NCI-H2196 (cell line): ENCODE measurements around the gene OLAH.

Experiments
- DNase-seq: peaks from one replicate; lab custom pipeline; 2025; ENCODE audit not compliant: unreplicated experiment; lab: John Stamatoyannopoulos, UW

The OLAH gene

GRCh38 chr10:15122477-15123030 is 78.8 kb downstream of the OLAH start:
- DNase-seq = no peak
